Hepatocyte (in vitro differentiated cells): ENCODE results near the gene PIM3.

ENCODE experiments used
- CTCF ChIP-seq: fragments of 200-600 bp; sonication (generic); IDR thresholded peaks from 2 replicates; pipeline ENCODE4 v1.5.1; 2016; ENCODE audit warnings: antibody characterized with exemption, mild to moderate bottlenecking; ENCODE audit not compliant: poor library complexity
- EZH2 ChIP-seq: fragments of 200-600 bp; sonication (generic); IDR thresholded peaks from 2 replicates; pipeline ENCODE4 v1.6.1; 2016; ENCODE audit warnings: antibody characterized with exemption, mild to moderate bottlenecking, borderline replicate concordance
- EZH2phosphoT487 ChIP-seq: fragments of 200-600 bp; sonication (generic); IDR thresholded peaks from one replicate; pipeline ENCODE4 v1.6.1; 2018; ENCODE audit warnings: antibody characterized with exemption, mild to moderate bottlenecking, low read depth, moderate library complexity; ENCODE audit not compliant: unreplicated experiment, severe bottlenecking

- TF ChIP-seq CTCF (no peak), EZH2 (no peak), EZH2phosphoT487 (no peak)
Observed at GRCh38 chr22:49993649-49994360, 33.2 kb downstream of the PIM3 start.
